ENCODE data around the gene RPEL1.
"Not testable (repeated sequence)": the region's sequence is repeated elsewhere in the genome, so short reads cannot be mapped to it uniquely, and the experiment has no call there.

RPEL1 gene

DNA sequence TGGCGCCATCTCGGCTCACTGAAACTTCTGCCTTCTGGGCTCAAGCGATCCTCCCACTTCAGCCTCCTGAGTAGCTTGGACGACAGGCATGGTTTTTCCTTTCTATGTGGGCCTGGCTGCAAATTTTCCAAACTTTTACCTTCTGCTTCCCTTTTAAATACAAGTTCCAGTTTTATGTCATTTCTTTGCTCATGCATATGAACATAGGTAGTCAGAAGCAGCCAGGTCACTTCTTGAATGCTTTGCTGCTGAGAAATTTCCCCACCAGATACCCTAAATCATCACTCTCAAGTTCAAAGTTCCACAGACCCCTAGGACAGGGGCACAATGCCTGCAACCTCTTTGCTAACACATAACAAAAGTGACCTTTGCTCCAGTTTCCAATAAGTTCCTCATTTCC is 21.6 kb upstream of the RPEL1 start:
- TF ChIP-seq ZNF274 (IDR thresholded peaks at IDR 0.05; ENCODE audit: low read depth, low read length): no peak

DNA sequence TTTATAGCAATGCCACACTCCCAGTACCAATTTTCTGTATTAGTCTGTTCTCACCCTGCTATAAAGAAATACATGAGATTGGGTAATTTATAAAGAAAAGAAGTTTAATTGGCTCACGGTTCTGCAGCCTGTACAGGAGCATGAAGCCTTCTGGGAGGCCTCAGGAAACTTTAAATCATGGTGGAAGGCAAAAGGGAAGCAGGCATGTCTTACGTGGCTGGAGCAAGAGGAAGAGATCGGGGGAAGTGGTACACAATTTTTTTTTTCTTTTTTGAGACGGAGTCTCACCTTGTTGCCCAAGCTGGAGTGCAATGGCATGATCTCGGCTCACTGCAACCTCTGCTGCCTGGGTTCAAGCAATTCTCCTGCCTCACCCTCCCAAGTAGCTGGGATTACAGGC is 21.0 kb upstream of the RPEL1 start:
- H3K4me3 ChIP-seq (ENCODE audit: low read length): not testable (repeated sequence)

More for the DNA sequence above, 21.6 kb upstream of the RPEL1 start:
- no peak overlapping the region for H3K4me3 ChIP-seq (ENCODE audit: low read length)

DNA sequence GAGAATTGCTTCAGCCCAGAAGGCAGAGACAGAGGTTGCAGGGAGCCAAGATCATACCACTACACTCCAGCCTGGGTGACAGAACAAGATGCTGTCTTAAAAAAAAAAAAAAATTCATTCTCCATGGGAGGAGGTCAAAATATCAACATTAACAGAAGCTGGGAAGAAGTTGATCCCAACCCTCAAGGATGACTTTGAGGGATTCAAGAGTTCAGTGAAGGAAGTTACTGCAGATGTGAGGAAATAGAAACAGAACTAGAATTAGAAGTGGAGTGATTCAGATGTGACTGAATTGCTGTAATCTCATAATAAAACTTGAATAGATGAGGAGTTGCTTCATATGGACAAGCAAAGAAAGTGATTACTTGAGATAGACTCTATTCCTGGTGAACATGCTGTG is 19.7 kb upstream of the RPEL1 start:
- no peak overlapping the region for H3K4me3 ChIP-seq (ENCODE audit: low read length)
- TF ChIP-seq ZNF274 (IDR thresholded peaks at IDR 0.05; ENCODE audit: low read depth, low read length): no peak

DNA sequence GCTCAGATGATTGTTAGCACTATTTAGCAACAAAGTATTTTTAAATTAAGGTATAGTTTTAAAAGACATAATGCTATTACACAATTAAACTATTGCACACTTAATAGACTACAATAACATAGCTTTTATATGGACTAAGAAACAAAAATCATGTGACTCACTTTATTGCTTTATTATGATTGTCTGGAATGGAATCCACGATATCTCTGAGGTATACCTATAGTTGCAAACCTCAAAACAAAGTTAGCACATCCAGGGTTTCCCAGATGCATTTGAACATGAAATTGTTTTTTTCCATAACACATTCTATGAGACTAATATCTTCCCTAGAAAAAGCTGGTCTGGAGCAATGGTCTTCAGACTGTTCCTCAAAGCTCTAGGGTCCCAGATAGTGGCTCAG is 18.3 kb upstream of the RPEL1 start:
- TF ChIP-seq ZNF274 (IDR thresholded peaks at IDR 0.05; ENCODE audit: low read depth, low read length): no peak

GRCh38 chr10:103231047-103231551 is 14.6 kb upstream of the RPEL1 start:
- H3K4me3 ChIP-seq (ENCODE audit: low read length): no peak overlapping the region

More for the DNA sequence above, 18.3 kb upstream of the RPEL1 start:
- H3K4me3 ChIP-seq (ENCODE audit: low read length): no peak overlapping the region

DNA sequence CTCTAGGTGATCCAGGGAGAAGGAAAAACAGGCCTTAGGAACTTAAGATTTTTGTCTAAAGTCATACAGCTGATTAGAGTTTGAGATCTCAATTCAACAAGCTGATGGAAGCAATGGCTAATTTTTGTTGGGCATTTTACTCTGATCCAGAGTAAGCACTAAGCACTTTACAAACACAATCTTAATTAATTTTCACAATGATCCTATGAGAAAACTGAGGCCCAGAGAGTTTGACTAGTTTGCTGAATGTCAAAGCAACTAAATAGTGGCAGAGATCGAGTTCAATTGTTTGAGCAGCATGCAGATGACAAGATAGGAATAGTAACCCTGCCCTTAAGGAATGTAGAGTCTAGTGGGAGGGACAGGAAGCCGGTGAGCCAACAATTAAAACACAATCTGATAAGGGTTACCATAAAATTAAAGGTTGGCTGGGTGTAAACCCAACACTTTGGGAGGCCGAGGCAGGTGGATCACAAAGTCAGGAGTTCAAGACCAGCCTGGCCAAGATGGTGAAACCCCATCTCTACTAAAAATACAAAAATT is 13.5 kb upstream of the RPEL1 start:
- TF ChIP-seq ZNF274 (IDR thresholded peaks at IDR 0.05; ENCODE audit: low read depth, low read length): no peak

More at GRCh38 chr10:103231047-103231551, 14.6 kb upstream of the RPEL1 start:
- TF ChIP-seq ZNF274 (IDR thresholded peaks at IDR 0.05; ENCODE audit: low read depth, low read length): no peak

GRCh38 chr10:103232772-103233488 is 12.8 kb upstream of the RPEL1 start:
- no peak for TF ChIP-seq ZNF274 (IDR thresholded peaks at IDR 0.05; ENCODE audit: low read depth, low read length)
- no peak overlapping the region for H3K4me3 ChIP-seq (ENCODE audit: low read length)

More for the DNA sequence above, 13.5 kb upstream of the RPEL1 start:
- H3K4me3 ChIP-seq (ENCODE audit: low read length): no peak overlapping the region

GRCh38 chr10:103235775-103236174 is 9.9 kb upstream of the RPEL1 start:
- no peak for TF ChIP-seq ZNF274 (IDR thresholded peaks at IDR 0.05; ENCODE audit: low read depth, low read length)
- no peak overlapping the region for H3K4me3 ChIP-seq (ENCODE audit: low read length)

DNA sequence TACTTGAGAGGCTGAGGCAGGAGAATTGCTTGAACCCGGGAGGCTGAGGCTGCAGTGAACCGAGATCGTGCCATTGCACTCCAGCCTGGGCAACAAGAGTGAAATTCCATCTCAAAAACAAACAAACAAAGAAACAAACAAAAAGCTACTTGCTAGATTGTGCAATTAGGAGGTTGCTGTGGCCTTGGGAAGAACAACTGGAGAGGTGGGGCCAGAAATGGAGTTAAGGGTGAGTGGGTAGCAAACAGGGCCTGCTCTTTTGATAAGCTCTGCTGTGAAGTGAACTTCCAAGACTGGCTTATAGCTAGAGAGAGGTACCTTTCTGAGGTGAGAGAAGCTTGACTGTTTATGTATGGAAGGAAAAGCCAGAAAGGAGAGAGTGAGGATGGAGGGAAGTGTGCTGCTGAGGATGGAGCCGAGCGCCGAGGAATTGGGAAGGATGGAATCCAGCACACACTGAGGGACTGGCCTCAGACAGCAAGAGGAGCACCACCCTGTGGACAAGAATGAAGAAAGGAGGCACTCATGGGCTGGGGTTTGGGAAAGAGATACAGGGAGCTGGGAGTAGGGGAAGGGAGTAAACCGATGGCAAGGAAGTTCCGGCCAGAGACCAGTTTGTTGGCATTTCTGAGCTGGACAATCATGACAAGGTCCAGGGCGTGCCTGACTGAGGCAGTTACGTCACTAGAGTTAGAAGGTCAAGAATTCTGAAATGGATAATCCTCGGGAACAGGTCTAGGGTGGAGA is 7.0 kb upstream of the RPEL1 start:
- TF ChIP-seq ZNF274 (IDR thresholded peaks at IDR 0.05; ENCODE audit: low read depth, low read length): no peak
- no peak overlapping the region for H3K4me3 ChIP-seq (ENCODE audit: low read length)

DNA sequence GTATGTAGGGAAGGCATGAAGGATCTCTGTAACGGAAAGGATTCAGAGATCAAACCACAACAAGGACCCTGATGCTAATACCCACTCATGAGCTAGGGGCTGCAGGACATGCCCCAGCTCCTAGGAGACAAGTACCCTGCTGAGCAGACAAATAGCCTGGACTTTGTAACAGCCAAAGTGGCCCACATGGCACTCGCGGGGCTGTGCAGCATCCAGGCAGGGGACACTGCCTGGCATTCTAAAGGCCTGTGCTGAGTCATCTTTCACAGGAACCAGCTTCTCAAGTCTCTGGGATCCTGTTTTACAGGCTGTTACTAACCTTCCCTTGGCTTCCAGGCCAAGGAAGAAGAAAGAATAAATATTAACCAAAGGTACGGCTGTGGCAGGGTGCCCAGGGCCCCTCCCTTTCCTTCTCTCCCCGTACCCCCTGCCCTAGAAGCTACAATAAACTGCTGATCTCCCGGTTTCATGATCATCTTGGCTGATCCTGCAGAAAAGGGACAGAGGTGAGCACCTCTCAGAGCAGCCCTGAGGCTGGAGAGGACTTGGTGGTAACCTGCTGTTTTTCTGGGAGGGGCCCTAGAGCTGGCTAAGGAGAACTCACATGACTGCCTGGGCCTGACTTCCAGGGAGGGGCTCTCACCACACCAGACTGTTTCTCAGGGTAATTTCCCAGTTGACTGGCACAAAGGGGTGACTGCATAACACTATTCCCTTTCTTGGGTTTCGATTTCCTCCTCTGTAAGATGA is 4.2 kb upstream of the RPEL1 start:
- no peak overlapping the region for H3K4me3 ChIP-seq (ENCODE audit: low read length)
- TF ChIP-seq ZNF274 (IDR thresholded peaks at IDR 0.05; ENCODE audit: low read depth, low read length): no peak

DNA sequence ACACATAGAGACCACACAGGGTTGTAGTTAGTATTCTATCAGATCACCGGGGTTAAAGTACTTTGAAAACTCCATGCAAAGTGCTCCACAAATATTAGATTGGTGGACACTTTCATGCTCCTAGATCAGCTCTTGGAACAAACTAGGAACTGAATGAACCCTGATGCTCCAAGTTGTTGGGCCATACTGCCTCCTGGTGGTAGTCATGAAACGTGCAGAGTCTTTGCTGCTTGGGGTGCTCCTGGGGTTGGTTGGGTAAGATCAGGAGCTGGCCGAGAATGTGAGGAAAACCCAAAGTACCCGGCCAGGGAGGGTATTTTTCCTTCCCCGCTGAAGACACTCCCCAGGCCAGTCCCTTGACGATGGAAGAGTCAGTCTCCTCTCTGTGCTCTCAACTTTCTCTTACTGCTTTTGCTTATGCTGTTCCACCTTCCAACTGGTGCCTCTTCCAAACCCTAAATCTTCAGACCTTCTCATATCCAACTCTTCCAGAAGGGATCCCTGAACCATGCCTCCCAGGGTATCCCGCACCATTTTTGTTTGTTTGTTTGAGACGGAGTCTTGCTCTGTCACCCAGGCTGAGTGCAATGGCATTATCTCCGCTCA is 918 bp upstream of the RPEL1 start:
- TF ChIP-seq ZNF274 (IDR thresholded peaks at IDR 0.05; ENCODE audit: low read depth, low read length): no peak
- no peak overlapping the region for H3K4me3 ChIP-seq (ENCODE audit: low read length)

GRCh38 chr10:103246324-103246723 is 637 bp downstream of the RPEL1 start:
- no peak for TF ChIP-seq ZNF274 (IDR thresholded peaks at IDR 0.05; ENCODE audit: low read depth, low read length)
- no peak overlapping the region for H3K4me3 ChIP-seq (ENCODE audit: low read length)

DNA sequence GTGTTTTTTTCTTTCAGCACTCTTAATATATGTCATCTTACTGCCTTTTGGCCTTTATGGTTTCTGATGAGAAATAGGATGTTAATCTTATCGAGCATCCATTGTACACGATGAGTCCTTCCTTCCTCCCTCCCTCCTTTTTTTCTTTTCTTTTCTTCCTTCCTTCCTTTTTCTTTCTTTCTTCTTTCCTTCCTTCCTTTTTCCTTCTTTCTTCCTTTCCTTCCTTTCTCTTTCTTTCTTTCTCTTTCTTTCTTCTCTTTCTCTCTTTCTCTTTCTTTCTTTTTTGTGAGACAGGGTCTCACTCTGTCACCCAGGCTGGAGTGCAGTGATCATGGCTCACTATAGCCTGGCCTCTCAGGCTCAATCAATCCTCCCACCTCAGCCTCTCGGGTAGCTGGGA is 8.4 kb downstream of the RPEL1 start:
- H3K4me3 ChIP-seq (ENCODE audit: low read length): no peak overlapping the region
- no peak for TF ChIP-seq ZNF274 (IDR thresholded peaks at IDR 0.05; ENCODE audit: low read depth, low read length)

Measured in GM08714 (cell line).